Adipocyte (in vitro differentiated cells): ENCODE results near the gene RIMKLB.
"Not testable (repeated sequence)": the region's sequence is repeated elsewhere in the genome, so short reads cannot be mapped to it uniquely, and the experiment has no call there.

Experiments used
- DNase-seq: peaks from one replicate; pipeline ENCODE4 v3.0.0-alpha.2; 2015; ENCODE audit warnings: low read depth
- H3K27me3 ChIP-seq: replicated peaks from 2 replicates; pipeline ENCODE4 v1.7.0; 2013; ENCODE audit warnings: mild to moderate bottlenecking, low read length, moderate library complexity; ENCODE audit not compliant: control insufficient read depth, insufficient read depth
- H3K36me3 ChIP-seq: 2 replicates; pipeline ENCODE4 v1.7.0; 2013; ENCODE audit warnings: low read length, mild to moderate bottlenecking, moderate library complexity; ENCODE audit not compliant: control insufficient read depth, insufficient read depth, severe bottlenecking
- H3K4me1 ChIP-seq: 2 replicates; pipeline ENCODE4 v1.7.0; 2013; ENCODE audit warnings: mild to moderate bottlenecking, low read length, moderate library complexity; ENCODE audit not compliant: control insufficient read depth, insufficient read depth
- H3K4me3 ChIP-seq: 2 replicates; pipeline ENCODE4 v1.7.0; 2013; ENCODE audit warnings: mild to moderate bottlenecking, low read length, moderate library complexity
- H3K9ac ChIP-seq: 2 replicates; pipeline ENCODE4 v1.7.0; 2013; ENCODE audit warnings: mild to moderate bottlenecking, low read length, moderate library complexity
- H3K9me3 ChIP-seq: 2 replicates; pipeline ENCODE4 v1.7.0; 2013; ENCODE audit warnings: mild to moderate bottlenecking, low read length, moderate library complexity; ENCODE audit not compliant: control insufficient read depth

The RIMKLB gene

GRCh38 chr12:8801213-8801612 is 103.4 kb downstream of the RIMKLB start:
- H3K36me3 ChIP-seq, H3K9me3 ChIP-seq, H3K4me1 ChIP-seq, H3K4me3 ChIP-seq, H3K27me3 ChIP-seq, DNase-seq, H3K9ac ChIP-seq: not testable (repeated sequence)

GRCh38 chr12:8804833-8805232 is 107.0 kb downstream of the RIMKLB start:
- DNase-seq, H3K27me3 ChIP-seq, H3K9ac ChIP-seq, H3K4me1 ChIP-seq, H3K9me3 ChIP-seq, H3K4me3 ChIP-seq, H3K36me3 ChIP-seq: not testable (repeated sequence)

- not testable (repeated sequence) for H3K4me3 ChIP-seq, H3K27me3 ChIP-seq, DNase-seq, H3K36me3 ChIP-seq, H3K9ac ChIP-seq, H3K9me3 ChIP-seq, H3K4me1 ChIP-seq
Observed at GRCh38 chr12:8805487-8805886, 107.7 kb downstream of the RIMKLB start.

- not testable (repeated sequence) for H3K4me1 ChIP-seq, H3K36me3 ChIP-seq, H3K9ac ChIP-seq, H3K4me3 ChIP-seq, H3K27me3 ChIP-seq, DNase-seq, H3K9me3 ChIP-seq
Observed at GRCh38 chr12:8807084-8807483, 109.3 kb downstream of the RIMKLB start.

- H3K36me3 ChIP-seq, H3K4me3 ChIP-seq, H3K27me3 ChIP-seq, DNase-seq, H3K9me3 ChIP-seq, H3K4me1 ChIP-seq, H3K9ac ChIP-seq: not testable (repeated sequence)
Observed at GRCh38 chr12:8810112-8810511, 112.3 kb downstream of the RIMKLB start.

GRCh38 chr12:8813572-8814357 is 116.0 kb downstream of the RIMKLB start:
- no peaks in the 10 kb centered on the region for H3K9me3 ChIP-seq
- no peaks in the 10 kb centered on the region for H3K4me1 ChIP-seq
- no peaks in the 10 kb centered on the region for H3K27me3 ChIP-seq
- no peaks in the 10 kb centered on the region for H3K36me3 ChIP-seq
- H3K9ac ChIP-seq, result no peak overlapping the region
- H3K4me3 ChIP-seq, result no peak overlapping the region
- DNase-seq, result no peak

- Histone ChIP-seq H3K9me3 (no peaks in the 10 kb centered on the region), H3K4me1 (no peaks in the 10 kb centered on the region), H3K27me3 (no peaks in the 10 kb centered on the region), H3K9ac (no peak overlapping the region), H3K36me3 (no peaks in the 10 kb centered on the region), H3K4me3 (no peak overlapping the region)
- DNase-seq, result no peak
Observed at GRCh38 chr12:8816448-8817050, 118.8 kb downstream of the RIMKLB start.

- peak; percentile 61 for DNase-seq
- H3K9ac ChIP-seq, result no peak overlapping the region
- no peaks in the 10 kb centered on the region for H3K9me3 ChIP-seq
- no peaks in the 10 kb centered on the region for H3K36me3 ChIP-seq
- H3K27me3 ChIP-seq, result no peaks in the 10 kb centered on the region
- no peaks in the 10 kb centered on the region for H3K4me1 ChIP-seq
- no peak overlapping the region for H3K4me3 ChIP-seq
Observed at GRCh38 chr12:8817856-8818255, 120.1 kb downstream of the RIMKLB start.

- Histone ChIP-seq H3K4me3 (no peak overlapping the region), H3K9ac (no peak overlapping the region), H3K36me3 (no peaks in the 10 kb centered on the region), H3K27me3 (no peaks in the 10 kb centered on the region), H3K9me3 (no peaks in the 10 kb centered on the region), H3K4me1 (no peaks in the 10 kb centered on the region)
- no peak for DNase-seq
Observed at GRCh38 chr12:8818526-8818925, 120.7 kb downstream of the RIMKLB start.

GRCh38 chr12:8819666-8819980 is 121.8 kb downstream of the RIMKLB start:
- no peaks in the 10 kb centered on the region for H3K4me1 ChIP-seq
- H3K4me3 ChIP-seq, result no peak overlapping the region
- no peak for DNase-seq
- no peak overlapping the region for H3K9ac ChIP-seq
- H3K27me3 ChIP-seq, result no peaks in the 10 kb centered on the region
- H3K9me3 ChIP-seq, result no peaks in the 10 kb centered on the region
- no peaks in the 10 kb centered on the region for H3K36me3 ChIP-seq

- H3K4me3 ChIP-seq, H3K9ac ChIP-seq, H3K4me1 ChIP-seq, H3K27me3 ChIP-seq, H3K36me3 ChIP-seq, DNase-seq, H3K9me3 ChIP-seq: not testable (repeated sequence)
Observed at GRCh38 chr12:8820676-8821407, 123.1 kb downstream of the RIMKLB start.
